Measurements from ENCODE around the gene CHCHD3. TPM values are rescaled to one million over a fixed set of nuclear protein-coding genes. Genes with fewer than 3 reads are reported as not detected.
"Not testable (repeated sequence)": the region's sequence is repeated elsewhere in the genome, so short reads cannot be mapped to it uniquely, and the experiment has no call there.

The CHCHD3 gene
- total and polyA plus RNA-seq, 3 experiments from 2014 or later = 59.1 to 87.6 (median 86.9) TPM

DNA sequence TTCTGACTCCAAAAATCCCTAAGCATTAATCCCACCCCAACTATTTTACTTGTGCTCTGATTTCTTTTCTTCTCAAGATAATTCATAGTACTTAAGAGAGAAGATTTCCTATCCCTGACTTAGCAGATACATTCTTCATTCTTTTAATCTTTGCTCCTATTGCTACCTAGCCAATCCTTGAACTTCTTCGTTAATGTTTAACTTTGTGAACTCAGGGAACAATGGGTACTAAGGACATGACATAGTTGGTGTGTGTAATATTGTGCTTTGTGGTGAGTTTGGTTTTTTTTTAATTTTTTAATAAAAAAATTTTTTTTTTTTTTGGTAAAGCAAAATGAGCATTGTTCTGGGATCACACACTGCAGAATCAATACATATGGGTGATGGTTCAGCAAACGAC is 166.2 kb downstream of the CHCHD3 start:
- H3K4me3 ChIP-seq (ENCODE audit: low read length) = no peak overlapping the region
- no peaks in the 10 kb centered on the region for H3K4me1 Mint-ChIP-seq
- no peaks in the 10 kb centered on the region for H3K9me3 Mint-ChIP-seq
- ChIA-PET POLR2A (no interaction called here), CTCF (no interaction called here)
- no peaks in the 10 kb centered on the region for H3K27me3 ChIP-seq (ENCODE audit: insufficient read depth, low read length, poor library complexity, severe bottlenecking)
- no peaks in the 10 kb centered on the region for H3K27me3 Mint-ChIP-seq
- no peak overlapping the region for H3K27ac ChIP-seq (ENCODE audit: low read depth, low read length)
- no peaks in the 10 kb centered on the region for H3K9me3 ChIP-seq (ENCODE audit: low read length)
- no peaks in the 10 kb centered on the region for H3K36me3 ChIP-seq (ENCODE audit: insufficient read depth, low read length)
- no peak for DNase-seq
- H3K36me3 Mint-ChIP-seq = peaks cover 21 to 24% (median 22%) of the 10 kb centered on the region in 3 donors
- H3K4me3 Mint-ChIP-seq = no peak overlapping the region
- H3K4me1 ChIP-seq (ENCODE audit: insufficient read depth, low read length) = no peaks in the 10 kb centered on the region
- H3K27ac Mint-ChIP-seq = no peak overlapping the region

- H3K27me3 ChIP-seq (ENCODE audit: insufficient read depth, low read length, poor library complexity, severe bottlenecking) = no peaks in the 10 kb centered on the region
- no peak overlapping the region for H3K4me3 Mint-ChIP-seq
- no peaks in the 10 kb centered on the region for H3K9me3 Mint-ChIP-seq
- H3K4me1 ChIP-seq (ENCODE audit: insufficient read depth, low read length) = no peaks in the 10 kb centered on the region
- POLR2A ChIA-PET = no interaction called here
- no peak overlapping the region for H3K27ac ChIP-seq (ENCODE audit: low read depth, low read length)
- DNase-seq = no peak
- CTCF ChIA-PET = no interaction called here
- peaks cover 24 to 27% (median 27%) of the 10 kb centered on the region in 3 donors for H3K36me3 Mint-ChIP-seq
- peaks cover 9 to 19% (median 18%) of the 10 kb centered on the region in 3 donors for H3K4me1 Mint-ChIP-seq
- H3K9me3 ChIP-seq (ENCODE audit: low read length) = no peaks in the 10 kb centered on the region
- no peaks in the 10 kb centered on the region for H3K36me3 ChIP-seq (ENCODE audit: insufficient read depth, low read length)
- H3K27me3 Mint-ChIP-seq = no peaks in the 10 kb centered on the region
- H3K27ac Mint-ChIP-seq = no peak overlapping the region
- no peak overlapping the region for H3K4me3 ChIP-seq (ENCODE audit: low read length)
Observed at GRCh38 chr7:132910657-132911056, 171.2 kb downstream of the CHCHD3 start.

- H3K9me3 ChIP-seq (ENCODE audit: low read length) = no peaks in the 10 kb centered on the region
- H3K36me3 ChIP-seq (ENCODE audit: insufficient read depth, low read length) = peaks cover 5% of the 10 kb centered on the region
- no peak for DNase-seq
- no peak overlapping the region for H3K4me3 ChIP-seq (ENCODE audit: low read length)
- POLR2A ChIA-PET = no interaction called here
- no peaks in the 10 kb centered on the region for H3K4me1 ChIP-seq (ENCODE audit: insufficient read depth, low read length)
- CTCF ChIA-PET = no interaction called here
- Mint-ChIP-seq H3K4me3 (no peak overlapping the region), H3K9me3 (peaks cover 0 to 2% (median 0%) of the 10 kb centered on the region in 5 donors), H3K27ac (peak overlapping the region in 2 of 8 donors; percentile 59 to 72), H3K27me3 (no peaks in the 10 kb centered on the region), H3K4me1 (peaks cover 13 to 29% (median 29%) of the 10 kb centered on the region in 3 donors), H3K36me3 (peaks cover 18 to 34% (median 32%) of the 10 kb centered on the region in 3 donors)
- no peaks in the 10 kb centered on the region for H3K27me3 ChIP-seq (ENCODE audit: insufficient read depth, low read length, poor library complexity, severe bottlenecking)
- H3K27ac ChIP-seq (ENCODE audit: low read depth, low read length) = no peak overlapping the region
Observed at GRCh38 chr7:132907380-132907940, 174.4 kb downstream of the CHCHD3 start.

- Mint-ChIP-seq H3K27ac (peak overlapping the region in 1 of 8 donors; percentile 54), H3K27me3 (no peaks in the 10 kb centered on the region), H3K4me3 (peak overlapping the region in 2 of 7 donors; percentile 35 to 48), H3K4me1 (peaks cover 13 to 29% (median 29%) of the 10 kb centered on the region in 3 donors), H3K9me3 (peaks cover 0 to 2% (median 0%) of the 10 kb centered on the region in 5 donors), H3K36me3 (peaks cover 16 to 36% (median 31%) of the 10 kb centered on the region in 3 donors)
- Histone ChIP-seq H3K27ac (ENCODE audit: low read depth, low read length) (no peak overlapping the region), H3K4me1 (ENCODE audit: insufficient read depth, low read length) (no peaks in the 10 kb centered on the region), H3K4me3 (ENCODE audit: low read length) (no peak overlapping the region), H3K36me3 (ENCODE audit: insufficient read depth, low read length) (peaks cover 5% of the 10 kb centered on the region), H3K9me3 (ENCODE audit: low read length) (no peaks in the 10 kb centered on the region), H3K27me3 (ENCODE audit: insufficient read depth, low read length, poor library complexity, severe bottlenecking) (no peaks in the 10 kb centered on the region)
- ChIA-PET CTCF (no interaction called here), POLR2A (interaction anchor here (0.6 kb wide), 1 partner anchor 57 kb away, joined by 3 read pairs; no protein-coding TSS in a partner anchor)
- no peak for DNase-seq
Observed at GRCh38 chr7:132906193-132906835, 175.6 kb downstream of the CHCHD3 start.

DNA sequence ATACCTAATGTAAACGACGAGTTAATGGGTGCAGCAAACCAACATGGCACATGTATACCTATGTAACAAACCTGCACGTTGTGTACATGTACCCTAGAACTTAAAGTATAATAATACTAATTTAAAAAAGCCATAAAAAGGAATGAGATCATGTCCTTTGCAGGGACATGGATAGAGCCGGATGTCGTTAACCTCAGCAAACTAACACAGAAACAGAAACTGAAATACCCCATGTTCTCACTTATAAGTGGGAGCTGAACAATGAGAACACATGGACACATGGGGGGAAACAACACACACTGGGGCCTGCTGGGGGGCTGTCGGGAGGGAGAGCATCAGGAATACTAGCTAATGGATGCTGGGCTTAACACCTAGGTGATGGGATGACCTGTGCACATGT is 176.8 kb downstream of the CHCHD3 start:
- peak overlapping the region in 6 of 7 donors; percentile 19 to 73 (median 44) for H3K4me3 Mint-ChIP-seq
- DNase-seq; H3K9me3 Mint-ChIP-seq; CTCF ChIA-PET; POLR2A ChIA-PET; H3K4me1 ChIP-seq (ENCODE audit: insufficient read depth, low read length); H3K27me3 ChIP-seq (ENCODE audit: insufficient read depth, low read length, poor library complexity, severe bottlenecking); H3K9me3 ChIP-seq (ENCODE audit: low read length); H3K27me3 Mint-ChIP-seq; H3K4me3 ChIP-seq (ENCODE audit: low read length); H3K27ac ChIP-seq (ENCODE audit: low read depth, low read length); H3K36me3 ChIP-seq (ENCODE audit: insufficient read depth, low read length): not testable (repeated sequence)
- H3K36me3 Mint-ChIP-seq = peaks cover 17 to 40% (median 37%) of the 10 kb centered on the region in 3 donors
- peaks cover 13 to 29% (median 29%) of the 10 kb centered on the region in 3 donors for H3K4me1 Mint-ChIP-seq
- peak overlapping the region in 2 of 8 donors; percentile 47 to 59 for H3K27ac Mint-ChIP-seq

DNA sequence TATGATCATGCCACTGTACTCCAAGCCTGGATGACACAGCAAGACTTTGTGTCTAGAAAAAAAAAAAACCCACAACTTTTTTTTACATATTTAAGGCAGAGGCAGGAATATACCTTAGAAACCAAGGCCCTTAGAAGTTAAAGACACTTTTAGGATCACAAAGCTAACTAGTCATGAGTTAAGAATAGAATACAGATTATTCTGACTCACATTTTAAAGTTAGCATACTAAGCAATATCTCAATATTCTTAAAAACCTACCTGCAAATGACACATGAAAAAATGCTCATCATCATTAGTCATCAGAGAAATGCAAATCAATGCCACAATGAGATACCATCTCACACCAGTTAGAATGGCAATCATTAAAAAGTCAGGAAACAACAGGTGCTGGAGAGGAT is 177.7 kb downstream of the CHCHD3 start:
- Mint-ChIP-seq H3K9me3 (peaks cover 0 to 2% (median 0%) of the 10 kb centered on the region in 5 donors), H3K27ac (no peak overlapping the region), H3K27me3 (no peaks in the 10 kb centered on the region), H3K4me3 (no peak overlapping the region), H3K36me3 (peaks cover 15 to 41% (median 39%) of the 10 kb centered on the region in 3 donors), H3K4me1 (peaks cover 13 to 29% (median 29%) of the 10 kb centered on the region in 3 donors)
- Histone ChIP-seq H3K9me3 (ENCODE audit: low read length) (no peaks in the 10 kb centered on the region), H3K27ac (ENCODE audit: low read depth, low read length) (no peak overlapping the region), H3K4me3 (ENCODE audit: low read length) (no peak overlapping the region), H3K36me3 (ENCODE audit: insufficient read depth, low read length) (peaks cover 5% of the 10 kb centered on the region), H3K27me3 (ENCODE audit: insufficient read depth, low read length, poor library complexity, severe bottlenecking) (no peaks in the 10 kb centered on the region), H3K4me1 (ENCODE audit: insufficient read depth, low read length) (no peaks in the 10 kb centered on the region)
- POLR2A ChIA-PET = no interaction called here
- CTCF ChIA-PET = interaction anchor here (0.9 kb wide), 1 partner anchor 28 kb away, joined by 3 read pairs; no protein-coding TSS in a partner anchor
- no peak for DNase-seq

- H3K27ac ChIP-seq (ENCODE audit: low read depth, low read length); DNase-seq; CTCF ChIA-PET; H3K36me3 ChIP-seq (ENCODE audit: insufficient read depth, low read length); POLR2A ChIA-PET; H3K9me3 ChIP-seq (ENCODE audit: low read length); H3K4me3 Mint-ChIP-seq; H3K9me3 Mint-ChIP-seq; H3K27me3 ChIP-seq (ENCODE audit: insufficient read depth, low read length, poor library complexity, severe bottlenecking); H3K27me3 Mint-ChIP-seq; H3K4me3 ChIP-seq (ENCODE audit: low read length); H3K4me1 ChIP-seq (ENCODE audit: insufficient read depth, low read length); H3K27ac Mint-ChIP-seq: not testable (repeated sequence)
- Mint-ChIP-seq H3K4me1 (peaks cover 12 to 25% (median 24%) of the 10 kb centered on the region in 3 donors), H3K36me3 (peaks cover 10 to 43% (median 41%) of the 10 kb centered on the region in 3 donors)
Observed at GRCh38 chr7:132902294-132902693, 179.6 kb downstream of the CHCHD3 start.

DNA sequence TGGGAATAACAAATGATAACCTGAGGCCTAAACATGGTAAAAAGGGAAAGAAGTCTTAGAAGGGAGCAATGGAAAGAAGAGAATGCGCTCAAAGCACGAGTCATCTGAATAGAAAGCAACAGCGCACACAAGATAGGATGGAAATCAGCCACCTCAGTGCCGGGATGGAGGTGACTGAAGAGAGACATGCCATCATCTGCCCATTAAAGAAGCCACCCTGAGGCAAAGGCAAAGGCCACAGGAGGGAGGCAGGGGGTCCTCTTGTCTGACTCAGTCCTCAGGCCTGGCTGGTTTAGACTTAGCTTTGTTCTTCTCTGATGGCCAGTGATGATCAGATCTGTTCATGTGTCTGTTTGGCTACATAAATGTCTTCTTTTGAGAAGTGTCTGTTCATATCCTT is 180.6 kb downstream of the CHCHD3 start:
- H3K27me3 ChIP-seq (ENCODE audit: insufficient read depth, low read length, poor library complexity, severe bottlenecking) = no peaks in the 10 kb centered on the region
- Mint-ChIP-seq H3K36me3 (peaks cover 11 to 47% (median 45%) of the 10 kb centered on the region in 3 donors), H3K4me3 (no peak overlapping the region), H3K27ac (peak overlapping the region in 1 of 8 donors; percentile 42), H3K4me1 (peaks cover 5 to 17% (median 16%) of the 10 kb centered on the region in 3 donors), H3K9me3 (peaks cover 0 to 2% (median 0%) of the 10 kb centered on the region in 5 donors), H3K27me3 (no peaks in the 10 kb centered on the region)
- H3K27ac ChIP-seq (ENCODE audit: low read depth, low read length) = no peak overlapping the region
- no peaks in the 10 kb centered on the region for H3K9me3 ChIP-seq (ENCODE audit: low read length)
- ChIA-PET CTCF (no interaction called here), POLR2A (no interaction called here)
- no peak for DNase-seq
- H3K4me1 ChIP-seq (ENCODE audit: insufficient read depth, low read length) = no peaks in the 10 kb centered on the region
- peaks cover 5% of the 10 kb centered on the region for H3K36me3 ChIP-seq (ENCODE audit: insufficient read depth, low read length)
- no peak overlapping the region for H3K4me3 ChIP-seq (ENCODE audit: low read length)

Data from CD8-positive, alpha-beta memory T cell (primary cell).